ENCODE measurements around the gene STX1B.

DNA sequence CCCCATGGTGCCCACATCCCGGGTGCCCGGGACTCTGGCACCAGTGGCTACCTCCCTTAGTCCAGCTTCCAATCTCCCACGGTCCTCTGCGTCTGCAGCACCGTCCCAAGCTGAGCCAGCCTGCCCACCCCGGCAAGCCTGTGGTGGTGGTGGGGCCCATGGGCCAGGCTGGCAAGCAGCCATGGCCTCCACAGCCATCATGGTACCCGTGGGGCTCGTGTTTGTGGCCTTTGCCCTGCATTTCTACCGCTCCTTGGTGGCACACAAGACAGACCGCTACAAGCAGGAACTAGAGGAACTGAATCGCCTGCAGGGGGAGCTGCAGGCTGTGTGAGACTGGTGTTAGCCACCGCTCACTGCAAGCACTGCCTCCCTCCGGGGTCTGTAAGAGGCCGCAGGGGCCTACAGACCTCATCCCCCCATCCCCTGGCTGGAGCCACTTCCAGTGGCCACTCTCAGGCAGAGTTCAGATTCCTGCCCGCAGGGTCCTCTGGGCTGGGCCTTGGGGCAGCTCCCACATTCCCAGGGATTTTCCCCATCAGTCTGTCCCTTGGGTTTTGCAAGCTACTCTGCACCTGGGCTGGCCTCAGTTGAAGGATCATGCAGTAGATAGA, 56.8 kb downstream of the STX1B start:
- TF ChIP-seq, protein P1, sequence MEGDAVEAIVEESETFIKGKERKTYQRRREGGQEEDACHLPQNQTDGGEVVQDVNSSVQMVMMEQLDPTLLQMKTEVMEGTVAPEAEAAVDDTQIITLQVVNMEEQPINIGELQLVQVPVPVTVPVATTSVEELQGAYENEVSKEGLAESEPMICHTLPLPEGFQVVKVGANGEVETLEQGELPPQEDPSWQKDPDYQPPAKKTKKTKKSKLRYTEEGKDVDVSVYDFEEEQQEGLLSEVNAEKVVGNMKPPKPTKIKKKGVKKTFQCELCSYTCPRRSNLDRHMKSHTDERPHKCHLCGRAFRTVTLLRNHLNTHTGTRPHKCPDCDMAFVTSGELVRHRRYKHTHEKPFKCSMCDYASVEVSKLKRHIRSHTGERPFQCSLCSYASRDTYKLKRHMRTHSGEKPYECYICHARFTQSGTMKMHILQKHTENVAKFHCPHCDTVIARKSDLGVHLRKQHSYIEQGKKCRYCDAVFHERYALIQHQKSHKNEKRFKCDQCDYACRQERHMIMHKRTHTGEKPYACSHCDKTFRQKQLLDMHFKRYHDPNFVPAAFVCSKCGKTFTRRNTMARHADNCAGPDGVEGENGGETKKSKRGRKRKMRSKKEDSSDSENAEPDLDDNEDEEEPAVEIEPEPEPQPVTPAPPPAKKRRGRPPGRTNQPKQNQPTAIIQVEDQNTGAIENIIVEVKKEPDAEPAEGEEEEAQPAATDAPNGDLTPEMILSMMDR (IDR thresholded peaks at IDR 0.05; ENCODE audit: low read length) = peak; percentile 84
- no peak for TF ChIP-seq EZH2 (IDR thresholded peaks at IDR 0.05; ENCODE audit: borderline replicate concordance, low read length)
